ENCODE measurements around the gene IL1B. TPM values are rescaled to one million over a fixed set of nuclear protein-coding genes. Genes with fewer than 3 reads are reported as not detected.

The IL1B gene
- polyA plus RNA-seq, 1 donor: 3.9 TPM

DNA sequence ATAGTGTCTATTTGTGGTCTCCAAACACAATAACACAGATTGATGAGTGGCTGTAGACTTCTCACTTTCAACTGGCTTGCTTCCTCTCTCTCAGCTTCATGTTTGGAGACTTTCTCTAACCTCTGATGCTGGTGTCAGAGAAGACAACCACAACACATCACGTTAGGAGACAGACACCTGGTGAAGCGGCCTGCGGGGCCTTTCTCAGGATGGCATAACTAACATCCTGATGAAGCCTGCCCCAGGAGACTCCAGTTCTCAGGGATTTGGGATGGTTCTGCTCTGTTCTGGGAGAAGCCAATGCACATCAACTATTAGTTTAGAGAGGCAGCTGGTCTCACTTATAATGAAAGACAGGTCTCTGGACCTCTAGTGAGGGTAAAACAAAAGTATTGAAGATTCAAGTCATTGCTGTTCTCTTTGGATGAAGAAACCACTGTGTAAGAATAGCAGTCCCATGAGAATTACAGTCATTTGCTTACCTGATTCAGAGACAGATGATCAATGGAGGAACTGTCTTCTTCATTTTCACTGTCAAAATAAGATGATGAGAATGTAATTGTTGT, 54.3 kb downstream of the IL1B start:
- Histone ChIP-seq H3K4me3 (ENCODE audit: low read length) (no peak overlapping the region), H3K9me3 (ENCODE audit: control insufficient read depth, low read depth, low read length) (no peaks in the 10 kb centered on the region), H3K27me3 (ENCODE audit: control insufficient read depth, insufficient read depth, low read length) (no peaks in the 10 kb centered on the region), H3K4me1 (ENCODE audit: control insufficient read depth, insufficient read depth, low read length) (no peaks in the 10 kb centered on the region), H3K27ac (ENCODE audit: low read length) (no peak overlapping the region), H3K36me3 (ENCODE audit: control insufficient read depth, insufficient read depth, low read length) (no peaks in the 10 kb centered on the region)
- no peak for DNase-seq
- WGBS (ENCODE audit: insufficient coverage, low lambda C conversion rate): no CpG with 5 or more reads among the region's 3 CpGs

Other genes with a start within 250 kb of the IL1B start
- gene SLC20A1, start 190.8 kb downstream of the IL1B start, polyA plus RNA-seq: 42.1 TPM
- gene NT5DC4, start 115.8 kb downstream of the IL1B start, polyA plus RNA-seq: 2.6 TPM
- 6.2 TPM for gene CKAP2L, start 72.2 kb downstream of the IL1B start, polyA plus RNA-seq
- gene IL1A, start 52.3 kb downstream of the IL1B start, polyA plus RNA-seq: 0.09 TPM
- gene IL37, start 74.4 kb upstream of the IL1B start, polyA plus RNA-seq: 1.6 TPM
- gene IL36G, start 141.2 kb upstream of the IL1B start, polyA plus RNA-seq: 0.51 TPM
- not detected for gene IL36A, start 168.7 kb upstream of the IL1B start, polyA plus RNA-seq
- gene IL36B, start 216.1 kb upstream of the IL1B start, polyA plus RNA-seq: not detected
- gene IL36RN, start 222.4 kb upstream of the IL1B start, polyA plus RNA-seq: not detected
- gene IL1F10, start 231.2 kb upstream of the IL1B start, polyA plus RNA-seq: not detected

Data from large intestine (tissue), 3 donors.